Glomerular endothelial cell (primary cell): ENCODE results near the gene CLRN2. TPM values are rescaled to one million over a fixed set of nuclear protein-coding genes. Genes with fewer than 3 reads are reported as not detected.

Source experiments
- DNase-seq: peaks from one replicate; pipeline ENCODE4 v3.0.0-alpha.2; 2011; ENCODE audit warnings: low read depth, low spot score; ENCODE audit errors: extremely low read depth
- total RNA-seq: library from RNA; depleted of rRNA; stranded (reverse); fragments of >200 nt; gene quantifications from 2 replicates; pipeline ENCODE4 v1.2.3, GENCODE V29; 2015

The CLRN2 gene
- not detected in 2 replicates for total RNA-seq

GRCh38 chr4:17514865-17515264, at the start of gene CLRN2:
Gene CLRN2 (plus strand): TSS chr4:17515165. CDS start chr4:17515267, 102 bp downstream.
- DNase-seq, result no peak

GRCh38 chr4:17468619-17469221, 46.2 kb upstream of the CLRN2 start:
- DNase-seq, result no peak

DNA sequence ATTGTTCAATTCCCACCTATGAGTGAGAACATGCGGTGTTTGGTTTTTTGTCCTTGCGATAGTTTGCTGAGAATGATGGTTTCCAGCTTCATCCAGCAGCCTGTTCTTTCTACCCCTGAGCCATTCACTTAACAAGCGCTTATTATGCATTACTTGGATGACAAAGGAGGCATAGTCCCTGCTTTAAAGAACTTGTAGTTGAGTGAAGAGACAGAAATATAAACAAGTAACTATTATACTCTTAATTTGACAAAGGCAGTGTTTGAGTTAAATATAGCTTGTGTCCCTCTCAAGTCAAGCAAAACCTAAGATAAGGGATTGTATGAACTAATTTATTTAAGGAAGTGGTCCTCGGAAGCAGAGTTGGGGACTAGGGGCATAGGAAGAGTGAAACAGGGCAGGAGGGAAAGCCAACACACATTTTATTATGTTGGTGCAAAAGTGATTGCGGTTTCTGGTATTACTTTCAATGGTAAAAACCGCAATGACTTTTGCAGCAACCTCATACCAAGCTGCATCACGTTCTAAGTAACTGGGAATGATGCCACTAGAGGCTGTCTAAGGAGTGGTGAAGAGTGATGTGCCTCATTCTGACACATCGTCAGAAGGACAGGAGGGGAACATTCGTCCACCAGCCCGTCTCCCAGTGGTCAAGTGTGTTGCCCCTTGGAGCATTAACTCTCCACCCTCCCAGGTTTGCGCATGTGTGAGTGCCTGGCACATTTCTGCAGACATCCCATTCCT, 44.9 kb upstream of the CLRN2 start:
- DNase-seq, result no peak

DNA sequence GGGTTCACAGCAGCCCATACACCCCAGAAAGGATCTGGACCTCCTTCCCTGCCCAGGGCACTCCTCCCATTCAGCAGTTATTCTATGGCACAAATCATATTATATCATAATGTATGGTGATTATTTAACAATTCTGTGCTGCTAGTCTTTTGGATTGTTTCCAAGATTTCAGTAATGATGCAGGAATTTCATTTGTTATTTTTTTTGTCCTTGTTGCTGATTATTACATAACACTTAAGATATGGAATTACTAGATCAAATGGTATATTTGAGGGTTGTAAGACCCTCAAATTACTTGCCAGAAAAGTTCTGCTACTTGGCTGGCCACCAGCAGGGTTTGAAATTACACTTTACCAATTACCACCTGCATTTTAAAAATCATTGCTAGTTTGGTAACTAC, 39.5 kb upstream of the CLRN2 start:
- no peak for DNase-seq

DNA sequence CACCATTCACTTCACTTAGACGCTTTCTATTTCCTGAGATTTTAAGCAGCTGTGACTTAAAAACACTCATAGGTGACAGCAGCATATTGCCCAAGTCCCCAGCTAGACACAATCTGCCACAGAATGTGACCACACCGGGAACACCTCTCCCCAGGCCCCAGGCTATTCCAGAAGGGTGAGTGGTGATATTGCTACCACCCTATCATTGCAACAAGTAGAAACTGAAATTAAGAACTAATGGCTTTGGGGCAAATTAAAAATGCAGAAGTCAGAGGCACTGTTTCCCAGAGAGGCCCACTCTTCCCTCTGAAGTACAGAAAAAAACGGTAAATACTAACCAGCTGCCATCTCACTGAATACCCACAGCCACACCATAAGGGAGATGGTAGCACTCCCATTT, 38.1 kb upstream of the CLRN2 start:
- DNase-seq, result no peak

DNA sequence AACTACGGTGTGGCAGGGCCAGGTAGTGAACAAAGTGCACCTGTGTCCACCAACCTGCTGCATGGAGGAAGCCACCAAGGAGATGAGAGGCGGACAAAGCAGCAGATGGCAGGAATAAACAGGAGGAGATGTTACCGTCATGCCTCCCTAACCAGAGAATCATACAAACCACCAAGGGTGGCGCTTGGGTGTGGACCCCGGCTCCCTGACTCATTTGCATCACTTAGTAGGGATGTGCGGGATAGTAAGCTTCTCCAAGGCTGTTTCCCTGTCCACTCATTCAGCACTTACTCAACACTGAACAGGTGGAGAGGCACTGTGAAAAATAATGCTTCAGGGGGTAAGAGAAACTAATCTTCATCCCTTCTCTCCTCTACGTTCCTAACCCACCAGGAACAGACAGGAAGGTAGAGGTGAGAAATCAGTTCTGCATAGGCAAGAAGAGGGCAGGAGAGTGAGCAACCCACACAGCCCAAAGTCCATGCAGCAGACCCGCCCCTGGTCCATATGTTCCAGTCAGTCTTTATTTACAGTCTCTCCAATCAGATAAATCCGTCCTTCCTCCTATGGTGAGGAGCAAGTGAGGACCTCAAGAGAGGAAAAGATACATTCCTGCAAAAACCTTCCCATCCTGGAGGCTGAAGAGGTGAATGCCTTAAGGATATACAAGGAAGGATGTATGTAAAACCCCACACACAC, 37.0 kb upstream of the CLRN2 start:
- DNase-seq, result no peak

DNA sequence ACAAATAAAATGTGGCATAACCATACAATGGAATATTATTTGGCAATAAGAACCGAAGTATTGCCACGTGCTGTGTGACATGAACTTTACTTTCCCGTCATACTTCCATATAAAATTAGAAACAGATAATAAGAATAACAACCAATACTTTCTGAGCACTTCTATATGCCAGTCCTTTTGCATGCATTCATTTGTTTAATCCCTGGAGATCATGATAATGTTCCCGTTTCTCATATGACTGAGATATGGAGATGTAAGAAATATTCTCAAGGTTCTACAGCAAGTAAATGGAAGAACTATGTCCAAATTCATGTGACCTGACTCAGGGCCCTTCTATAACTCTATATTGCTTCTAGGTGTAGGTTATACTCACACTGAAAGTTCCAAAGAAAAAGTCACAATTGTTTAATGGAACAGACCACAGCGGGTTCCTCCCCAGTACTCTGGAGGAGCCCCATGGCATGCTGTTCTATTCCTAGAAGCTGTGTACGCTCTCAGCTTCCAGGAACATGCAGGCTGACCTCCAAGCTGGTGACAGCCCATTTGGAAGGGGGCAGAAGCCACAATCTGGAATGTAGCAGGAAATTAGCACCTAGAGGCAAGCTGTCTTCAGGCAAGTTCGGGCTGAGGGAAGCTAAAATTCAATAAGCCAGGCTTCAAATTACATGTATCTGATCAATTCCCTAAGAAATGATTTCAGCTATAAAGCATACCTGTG, 34.6 kb upstream of the CLRN2 start:
- no peak for DNase-seq

DNA sequence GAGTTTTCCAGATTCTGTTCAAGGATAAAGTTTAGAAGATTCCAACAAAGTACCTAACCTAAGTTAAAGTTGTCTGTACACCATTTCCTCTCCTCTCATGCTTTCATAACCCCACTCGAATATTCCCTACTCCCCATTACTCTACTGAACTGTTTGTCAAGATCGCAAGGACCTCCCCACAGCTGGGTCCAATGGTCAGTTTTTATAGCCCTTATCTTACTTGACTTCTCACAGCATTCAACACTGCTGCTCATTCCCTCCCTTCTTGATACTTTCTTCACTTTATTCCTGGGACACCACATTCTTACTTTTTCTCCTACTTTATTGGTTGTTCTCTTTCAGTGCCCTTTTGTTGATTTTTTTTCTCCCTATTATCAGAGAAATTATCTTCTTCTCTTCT, 34.0 kb upstream of the CLRN2 start:
- no peak for DNase-seq

- no peak for DNase-seq
Observed at GRCh38 chr4:17482716-17483115, 32.2 kb upstream of the CLRN2 start.

DNA sequence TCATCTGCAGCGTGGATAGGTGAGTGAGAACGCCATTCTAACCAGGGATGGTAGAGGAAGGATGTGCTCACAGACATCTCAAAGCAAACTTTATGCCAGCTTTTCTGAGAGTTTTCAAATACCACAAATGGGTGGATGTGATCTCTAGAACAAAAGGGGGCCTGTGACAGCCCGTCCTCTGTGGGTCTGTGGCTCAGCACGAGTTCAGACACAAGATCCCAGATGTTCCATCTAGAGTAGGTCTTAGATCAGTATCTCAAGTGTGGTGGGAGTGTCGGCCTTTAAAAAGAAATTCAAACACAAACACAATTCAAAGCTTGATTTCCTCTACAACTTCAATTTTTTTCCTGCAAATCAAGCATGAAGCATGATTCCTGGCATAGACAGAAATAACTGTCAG, 25.8 kb upstream of the CLRN2 start:
- DNase-seq, result no peak

- no peak for DNase-seq
Observed at GRCh38 chr4:17489721-17490120, 25.2 kb upstream of the CLRN2 start.

GRCh38 chr4:17490575-17491059, 24.3 kb upstream of the CLRN2 start:
- DNase-seq, result no peak

DNA sequence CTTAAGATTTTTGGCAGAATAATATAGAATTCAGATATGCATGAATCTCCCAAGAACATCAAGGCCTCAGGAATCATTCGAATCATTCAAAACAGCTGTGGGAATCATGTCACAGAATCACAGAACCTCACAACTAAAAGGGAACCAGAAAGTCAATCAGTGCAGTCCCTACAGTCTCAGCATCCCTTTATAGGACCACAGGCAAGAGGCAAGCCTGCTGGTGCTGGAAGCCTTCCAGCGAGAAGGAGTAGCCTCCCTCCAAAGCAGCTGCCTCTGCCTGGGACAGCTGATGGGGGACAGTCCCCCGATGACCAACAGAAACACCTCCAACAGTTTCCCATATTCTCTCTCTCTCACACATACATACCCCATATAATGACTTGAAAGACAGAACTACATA, 23.8 kb upstream of the CLRN2 start:
- DNase-seq, result no peak

GRCh38 chr4:17492058-17492741, 22.8 kb upstream of the CLRN2 start:
- no peak for DNase-seq

- DNase-seq, result no peak
Observed at GRCh38 chr4:17492876-17493275, 22.1 kb upstream of the CLRN2 start.

- no peak for DNase-seq
Observed at GRCh38 chr4:17493619-17494018, 21.3 kb upstream of the CLRN2 start.

- no peak for DNase-seq
Observed at GRCh38 chr4:17494258-17495190, 20.4 kb upstream of the CLRN2 start.

DNA sequence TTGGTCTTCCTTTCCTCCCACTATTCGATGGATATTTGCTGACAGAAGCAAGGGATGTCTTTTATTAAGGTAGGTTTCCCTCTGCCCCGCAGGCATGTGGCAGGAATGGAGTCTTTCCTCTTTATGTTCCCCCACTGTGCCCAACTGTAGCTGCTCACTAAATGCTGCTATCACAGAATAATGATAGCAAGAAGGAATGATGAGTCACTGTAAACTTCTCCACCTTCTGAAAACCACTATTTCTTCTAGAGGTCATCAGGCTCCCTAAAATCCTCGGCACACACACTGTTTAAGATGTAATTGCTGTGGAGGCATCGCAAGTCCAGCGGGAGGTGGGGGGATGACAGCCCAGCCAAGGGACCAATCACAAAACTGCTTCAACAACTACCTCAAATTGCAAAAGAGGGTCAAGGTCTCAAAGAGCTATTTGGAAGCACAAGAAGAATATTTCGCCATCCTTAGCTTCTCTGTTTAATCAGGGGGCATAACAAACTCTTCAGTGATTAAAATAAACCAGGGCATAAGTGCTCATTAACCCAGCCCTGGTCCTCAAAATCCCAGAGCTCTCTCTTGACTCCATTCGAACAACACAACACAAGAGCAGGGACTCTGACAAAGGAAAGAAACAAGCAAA, 17.0 kb upstream of the CLRN2 start:
- DNase-seq, result no peak

DNA sequence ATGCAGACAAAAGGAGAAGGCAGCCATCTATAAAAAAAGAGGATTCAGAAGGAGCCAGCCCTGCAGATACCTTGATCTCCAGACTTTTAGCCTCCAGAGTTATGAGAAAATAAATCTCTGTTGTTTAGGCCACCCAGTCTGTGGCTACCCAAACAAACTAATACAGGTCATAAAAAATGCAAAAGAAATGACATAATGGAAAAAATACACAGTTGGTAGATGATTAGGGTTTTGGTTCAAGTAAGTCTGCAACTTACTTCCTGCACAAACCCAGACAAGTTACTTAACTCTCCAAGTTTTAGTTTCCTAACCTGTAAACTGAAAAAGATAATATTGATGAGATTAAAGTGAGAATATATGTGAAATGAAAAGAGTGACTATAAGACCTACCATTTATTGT, 14.4 kb upstream of the CLRN2 start:
- no peak for DNase-seq
